Esophagus squamous epithelium (tissue), 5 donors: ENCODE measurements around the gene VPS41. TPM values are rescaled to one million over a fixed set of nuclear protein-coding genes. Genes with fewer than 3 reads are reported as not detected.

Experiments used
- DNase-seq: peaks from one replicate; lab custom pipeline; 2025; lab: John Stamatoyannopoulos, UW
- H3K27ac ChIP-seq, 4 donors: fragments of 200-600 bp; sonication (generic); one replicate each; pipeline ENCODE4 v1.5.1; 2016 to 2019; ENCODE audit warnings: mild to moderate bottlenecking in 1 of 4
- H3K27me3 ChIP-seq, 4 donors: fragments of 200-600 bp; sonication (generic); 1 replicate in 3 of 4; 2 replicates in 1 of 4; pipeline versions ENCODE4 v1.5.1 to v1.6.0; 2017 to 2021; ENCODE audit warnings: antibody characterized with exemption in 1 of 4
- H3K36me3 ChIP-seq, 3 donors: fragments of 200-600 bp; sonication (generic); one replicate each; pipeline ENCODE4 v1.5.1; 2016 to 2019
- H3K4me1 ChIP-seq, 3 donors: fragments of 200-600 bp; sonication (generic); one replicate each; pipeline ENCODE4 v1.5.1; 2017 to 2019
- H3K4me3 ChIP-seq, 4 donors: fragments of 200-600 bp; sonication (generic); 1 replicate in 3 of 4; 2 replicates in 1 of 4; pipeline ENCODE4 v1.5.1; 2016 to 2019; ENCODE audit warnings: mild to moderate bottlenecking in 2 of 4, moderate library complexity in 1 of 4
- H3K9me3 ChIP-seq, 3 donors: fragments of 200-600 bp; sonication (generic); one replicate each; pipeline ENCODE4 v1.5.1; 2016 to 2019
- POLR2A ChIP-seq, 4 donors: fragments of 450-650 bp; IDR thresholded peaks; one replicate each; pipeline ENCODE4 v1.6.1; 2017; ENCODE audit warnings: antibody characterized with exemption in 4 of 4, mild to moderate bottlenecking in 4 of 4, moderate library complexity in 3 of 4
- WGBS, 2 donors: methylation state at CpG; one replicate each; pipeline ENCODE4 v1.1.5; 2018; 5-methylcytosine and 5-hydroxymethylcytosine counted together
- intact Hi-C: fragments of 100-400 bp; cut with DNase I; formaldehyde crosslinking; loops from one replicate; pipeline ENCODE4 v1.15.0; 2022
- total RNA-seq, 4 donors: library from RNA; depleted of rRNA; stranded (reverse); fragments of >200 nt; gene quantifications; one replicate each; pipeline ENCODE4 v1.1.0, GENCODE V29; 2016
- TF ChIP-seq, protein P1 (sequence below), 6 experiments: fragments of 450-650 bp in 4 of 6; fragments of 200-600 bp in 2 of 6; sonication (generic) in 2 of 6; IDR thresholded peaks; one replicate each; pipeline ENCODE4 v1.5.1; 2016 to 2019; ENCODE audit warnings: antibody characterized with exemption in 6 of 6, mild to moderate bottlenecking in 4 of 6, moderate library complexity in 4 of 6
- donor health status: DM: yes; HTN: yes; CAD: no.

Gene VPS41
- total RNA-seq, 4 donors from 2014 or later, result 14.3 to 25.5 (median 23.2) TPM

- intact Hi-C loops, result no loop called here
- no peak for DNase-seq
- Histone ChIP-seq H3K27ac (no peak overlapping the region), H3K4me1 (no peaks in the 10 kb centered on the region), H3K4me3 (no peak overlapping the region), H3K9me3 (no peaks in the 10 kb centered on the region), H3K27me3 (no peaks in the 10 kb centered on the region), H3K36me3 (peaks cover 0 to 5% (median 0%) of the 10 kb centered on the region in 3 donors)
- TF ChIP-seq, protein P1, sequence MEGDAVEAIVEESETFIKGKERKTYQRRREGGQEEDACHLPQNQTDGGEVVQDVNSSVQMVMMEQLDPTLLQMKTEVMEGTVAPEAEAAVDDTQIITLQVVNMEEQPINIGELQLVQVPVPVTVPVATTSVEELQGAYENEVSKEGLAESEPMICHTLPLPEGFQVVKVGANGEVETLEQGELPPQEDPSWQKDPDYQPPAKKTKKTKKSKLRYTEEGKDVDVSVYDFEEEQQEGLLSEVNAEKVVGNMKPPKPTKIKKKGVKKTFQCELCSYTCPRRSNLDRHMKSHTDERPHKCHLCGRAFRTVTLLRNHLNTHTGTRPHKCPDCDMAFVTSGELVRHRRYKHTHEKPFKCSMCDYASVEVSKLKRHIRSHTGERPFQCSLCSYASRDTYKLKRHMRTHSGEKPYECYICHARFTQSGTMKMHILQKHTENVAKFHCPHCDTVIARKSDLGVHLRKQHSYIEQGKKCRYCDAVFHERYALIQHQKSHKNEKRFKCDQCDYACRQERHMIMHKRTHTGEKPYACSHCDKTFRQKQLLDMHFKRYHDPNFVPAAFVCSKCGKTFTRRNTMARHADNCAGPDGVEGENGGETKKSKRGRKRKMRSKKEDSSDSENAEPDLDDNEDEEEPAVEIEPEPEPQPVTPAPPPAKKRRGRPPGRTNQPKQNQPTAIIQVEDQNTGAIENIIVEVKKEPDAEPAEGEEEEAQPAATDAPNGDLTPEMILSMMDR (IDR thresholded peaks at IDR 0.05), result no peak
- TF ChIP-seq POLR2A (IDR thresholded peaks at IDR 0.05), result no peak
- WGBS, 2 donors, result 78 to 100% methylated on average over 1 of the region's 10 CpGs
These were observed 22.7 kb downstream of the VPS41 start for GRCh38 chr7:38886265-38886664.

GRCh38 chr7:38883706-38884105 is 25.3 kb downstream of the VPS41 start:
- no peak for TF ChIP-seq POLR2A (IDR thresholded peaks at IDR 0.05)
- TF ChIP-seq, protein P1 (IDR thresholded peaks at IDR 0.05), result no peak
- WGBS, 2 donors, result 93 to 100% methylated on average over 1 of the region's 1 CpG
- no peak for DNase-seq

GRCh38 chr7:38881947-38882684 is 26.9 kb downstream of the VPS41 start:
- Histone ChIP-seq H3K27me3 (no peaks in the 10 kb centered on the region), H3K4me1 (no peaks in the 10 kb centered on the region), H3K36me3 (no peaks in the 10 kb centered on the region), H3K9me3 (no peaks in the 10 kb centered on the region), H3K27ac (no peak overlapping the region), H3K4me3 (no peak overlapping the region)
- intact Hi-C loops, result no loop called here
- TF ChIP-seq POLR2A (IDR thresholded peaks at IDR 0.05), result no peak
- TF ChIP-seq, protein P1 (IDR thresholded peaks at IDR 0.05), result no peak
- no peak for DNase-seq
- 38 to 65% methylated on average over 2 of the region's 2 CpGs for WGBS, 2 donors

More at GRCh38 chr7:38883706-38884105, 25.3 kb downstream of the VPS41 start:
- H3K4me3 ChIP-seq, result no peak overlapping the region
- intact Hi-C loops, result no loop called here
- no peaks in the 10 kb centered on the region for H3K36me3 ChIP-seq
- H3K9me3 ChIP-seq, result no peaks in the 10 kb centered on the region
- H3K27ac ChIP-seq, result no peak overlapping the region
- H3K4me1 ChIP-seq, result no peaks in the 10 kb centered on the region
- no peaks in the 10 kb centered on the region for H3K27me3 ChIP-seq

DNA sequence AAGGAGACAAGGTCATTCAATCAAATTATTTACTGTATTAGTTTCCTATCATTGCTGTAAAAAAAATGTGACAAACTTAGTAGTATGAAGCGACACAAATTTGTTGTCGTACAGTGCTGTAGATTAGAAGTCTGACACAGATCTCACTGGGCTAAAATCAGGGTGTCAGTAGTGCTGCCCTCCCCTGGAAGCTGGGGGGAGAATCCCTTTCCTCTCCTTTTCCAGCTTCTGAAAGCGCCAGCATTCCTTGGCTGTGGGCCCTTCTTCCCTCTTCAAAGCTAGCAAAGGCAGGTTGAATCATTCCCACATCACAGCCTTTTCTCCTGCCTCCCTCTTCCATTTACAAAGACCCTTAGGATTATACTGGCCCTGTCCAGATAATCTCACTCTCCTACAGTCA is 28.0 kb downstream of the VPS41 start:
- H3K4me1 ChIP-seq, result no peaks in the 10 kb centered on the region
- no peaks in the 10 kb centered on the region for H3K27me3 ChIP-seq
- TF ChIP-seq, protein P1 (IDR thresholded peaks at IDR 0.05), result no peak
- no peak for TF ChIP-seq POLR2A (IDR thresholded peaks at IDR 0.05)
- H3K36me3 ChIP-seq, result no peaks in the 10 kb centered on the region
- H3K27ac ChIP-seq, result no peak overlapping the region
- 90 to 97% methylated on average over 3 of the region's 3 CpGs for WGBS, 2 donors
- intact Hi-C loops, result no loop called here
- H3K9me3 ChIP-seq, result no peaks in the 10 kb centered on the region
- no peak for DNase-seq
- H3K4me3 ChIP-seq, result no peak overlapping the region

DNA sequence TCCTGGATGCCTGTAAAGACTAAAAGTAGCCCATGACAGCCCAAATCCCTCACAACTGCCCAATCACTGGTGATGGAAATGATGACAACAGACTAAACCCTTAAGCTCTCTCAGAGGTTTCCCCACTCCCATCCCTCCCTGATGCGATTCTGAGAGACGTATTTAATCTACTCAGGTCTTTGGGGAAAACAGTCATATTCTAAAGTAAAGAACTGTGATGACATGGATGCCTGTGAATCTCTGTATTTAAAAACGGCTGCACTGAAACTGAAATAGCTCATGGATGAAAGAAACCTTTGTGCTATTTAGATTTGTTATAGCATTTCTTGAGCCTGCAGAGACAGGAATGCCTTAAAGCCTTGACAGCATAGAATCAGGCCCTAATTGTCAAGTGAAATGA is 28.5 kb downstream of the VPS41 start:
- WGBS, 2 donors, result 73 to 79% methylated on average over 3 of the region's 3 CpGs
- DNase-seq, result no peak
- Histone ChIP-seq H3K36me3 (no peaks in the 10 kb centered on the region), H3K27ac (no peak overlapping the region), H3K27me3 (no peaks in the 10 kb centered on the region), H3K4me1 (no peaks in the 10 kb centered on the region), H3K9me3 (no peaks in the 10 kb centered on the region), H3K4me3 (no peak overlapping the region)
- intact Hi-C loops, result no loop called here
- no peak for TF ChIP-seq POLR2A (IDR thresholded peaks at IDR 0.05)
- TF ChIP-seq, protein P1 (IDR thresholded peaks at IDR 0.05), result no peak
